HCT116 (cell line): ENCODE data around the gene VEZF1.

Source experiments
- CEBPB ChIP-seq: IDR thresholded peaks from 2 replicates; pipeline ENCODE4 v1.6.1; 2012; ENCODE audit warnings: low read depth
- EZH2 ChIP-seq: fragments of 200-600 bp; sonication (generic); IDR thresholded peaks from 2 replicates; pipeline ENCODE4 v1.6.1; 2017; ENCODE audit warnings: antibody characterized with exemption, mixed run types
- POLR2A ChIP-seq: IDR thresholded peaks from 2 replicates; pipeline ENCODE4 v1.7.0; 2011; ENCODE audit warnings: borderline replicate concordance; ENCODE audit not compliant: insufficient read depth, insufficient read length; ENCODE audit errors: extremely low read depth
- POLR2AphosphoS5 ChIP-seq: IDR thresholded peaks from 2 replicates; pipeline ENCODE4 v1.6.1; 2011; ENCODE audit warnings: mild to moderate bottlenecking, low read depth, low read length, moderate library complexity
- TF ChIP-seq, protein P1 (sequence below), 3 experiments: fragments of 200-600 bp in 1 of 3; sonication (generic) in 1 of 3; IDR thresholded peaks in 2 of 3; conservative IDR thresholded peaks in 1 of 3; 2 replicates each; pipeline ENCODE4 v1.5.1; 2012 to 2017; ENCODE audit warnings: low read depth in 2 of 3, low read length in 2 of 3, antibody characterized with exemption in 1 of 3, borderline replicate concordance in 1 of 3, control low read depth in 1 of 3, mild to moderate bottlenecking in 1 of 3, mixed read lengths in 1 of 3, mixed run types in 1 of 3, moderate library complexity in 1 of 3; ENCODE audit not compliant: insufficient read depth in 1 of 3
- TF ChIP-seq, protein P2 (sequence below): IDR thresholded peaks from 2 replicates; pipeline ENCODE4 v1.6.1; 2012

DNA sequence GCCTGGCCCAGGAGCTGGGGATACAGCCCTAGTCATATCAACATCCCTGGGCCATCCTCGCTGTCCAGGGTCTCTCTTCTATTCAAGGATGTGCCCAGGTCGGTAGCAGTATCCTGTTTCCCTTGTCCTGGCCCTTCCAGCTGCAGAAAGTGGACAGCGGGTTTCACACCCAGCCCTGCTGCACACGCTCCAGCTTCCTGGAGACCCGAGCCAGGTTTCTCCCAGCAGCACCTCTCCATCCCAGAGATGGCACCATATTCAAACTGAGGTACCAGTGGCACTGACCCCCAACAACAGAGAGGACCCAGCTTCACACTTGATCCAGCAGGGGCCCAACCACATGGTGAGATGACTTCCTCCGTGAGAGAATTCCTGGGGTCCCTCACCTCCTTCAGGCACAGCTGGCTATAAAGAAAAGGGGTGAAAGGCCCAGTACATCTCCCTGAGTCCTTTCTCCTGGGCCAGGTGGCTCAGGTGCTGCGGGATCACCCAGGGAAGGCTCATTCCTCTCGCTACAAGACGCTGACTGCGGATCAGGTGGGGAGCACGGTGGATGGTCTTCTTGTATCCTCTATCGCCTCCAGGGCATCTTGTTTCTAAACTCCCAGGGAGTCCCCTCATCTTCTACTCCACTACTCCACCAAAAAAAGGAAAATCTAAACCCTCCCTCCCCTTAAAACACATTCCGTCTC lies 34.2 kb downstream of the VEZF1 start:
- no peak for TF ChIP-seq EZH2
- TF ChIP-seq, protein P1, sequence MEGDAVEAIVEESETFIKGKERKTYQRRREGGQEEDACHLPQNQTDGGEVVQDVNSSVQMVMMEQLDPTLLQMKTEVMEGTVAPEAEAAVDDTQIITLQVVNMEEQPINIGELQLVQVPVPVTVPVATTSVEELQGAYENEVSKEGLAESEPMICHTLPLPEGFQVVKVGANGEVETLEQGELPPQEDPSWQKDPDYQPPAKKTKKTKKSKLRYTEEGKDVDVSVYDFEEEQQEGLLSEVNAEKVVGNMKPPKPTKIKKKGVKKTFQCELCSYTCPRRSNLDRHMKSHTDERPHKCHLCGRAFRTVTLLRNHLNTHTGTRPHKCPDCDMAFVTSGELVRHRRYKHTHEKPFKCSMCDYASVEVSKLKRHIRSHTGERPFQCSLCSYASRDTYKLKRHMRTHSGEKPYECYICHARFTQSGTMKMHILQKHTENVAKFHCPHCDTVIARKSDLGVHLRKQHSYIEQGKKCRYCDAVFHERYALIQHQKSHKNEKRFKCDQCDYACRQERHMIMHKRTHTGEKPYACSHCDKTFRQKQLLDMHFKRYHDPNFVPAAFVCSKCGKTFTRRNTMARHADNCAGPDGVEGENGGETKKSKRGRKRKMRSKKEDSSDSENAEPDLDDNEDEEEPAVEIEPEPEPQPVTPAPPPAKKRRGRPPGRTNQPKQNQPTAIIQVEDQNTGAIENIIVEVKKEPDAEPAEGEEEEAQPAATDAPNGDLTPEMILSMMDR (IDR thresholded peaks at IDR 0.05 in 2 of 3, conservative IDR thresholded peaks at IDR 0.05 in 1 of 3; ENCODE audit: borderline replicate concordance in 1 of 3, insufficient read depth in 1 of 3, low read depth in 2 of 3, low read length in 2 of 3): 0 out of 6 replicates have a peak, but pooled peaks of 1 of the 3 experiments have one; percentile 2
- TF ChIP-seq CEBPB: no peak
- TF ChIP-seq POLR2AphosphoS5: no peak; the same call in 1 of the 2 replicates
- no peak for TF ChIP-seq POLR2A
- TF ChIP-seq, protein P2, sequence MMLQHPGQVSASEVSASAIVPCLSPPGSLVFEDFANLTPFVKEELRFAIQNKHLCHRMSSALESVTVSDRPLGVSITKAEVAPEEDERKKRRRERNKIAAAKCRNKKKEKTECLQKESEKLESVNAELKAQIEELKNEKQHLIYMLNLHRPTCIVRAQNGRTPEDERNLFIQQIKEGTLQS: no peak
